HG02943 (cell line): Measurements from ENCODE around the gene PRXL2B.
"Not testable (repeated sequence)": the region's sequence is repeated elsewhere in the genome, so short reads cannot be mapped to it uniquely, and the experiment has no call there.

Source experiments
- ATAC-seq: cut with Tn5 transposase; IDR thresholded peaks from one replicate; pipeline ENCODE4 v1.9.1; 2021; ENCODE audit warnings: mild to moderate bottlenecking, low read depth, moderate library complexity; ENCODE audit not compliant: unreplicated experiment

The PRXL2B gene

GRCh38 chr1:2611031-2611501, 24.5 kb downstream of the PRXL2B start:
- no peak for ATAC-seq

- ATAC-seq, result no peak
These were observed 25.3 kb downstream of the PRXL2B start for GRCh38 chr1:2611621-2612437.

- no peak for ATAC-seq
These were observed 26.2 kb downstream of the PRXL2B start for GRCh38 chr1:2612591-2613365.

- no peak for ATAC-seq
These were observed 27.6 kb downstream of the PRXL2B start for GRCh38 chr1:2614145-2614544.

GRCh38 chr1:2617971-2618470, 31.4 kb downstream of the PRXL2B start:
- ATAC-seq, result no peak

- ATAC-seq, result no peak
These were observed 37.2 kb downstream of the PRXL2B start for GRCh38 chr1:2623571-2624337.

GRCh38 chr1:2624735-2625300, 38.2 kb downstream of the PRXL2B start:
- no peak for ATAC-seq

- no peak for ATAC-seq
These were observed 38.7 kb downstream of the PRXL2B start for GRCh38 chr1:2625311-2625710.

GRCh38 chr1:2625748-2626147, 39.2 kb downstream of the PRXL2B start:
- ATAC-seq, result not testable (repeated sequence)

GRCh38 chr1:2627746-2628145, 41.2 kb downstream of the PRXL2B start:
- no peak for ATAC-seq

- no peak for ATAC-seq
These were observed 41.8 kb downstream of the PRXL2B start for GRCh38 chr1:2628191-2628932.

- no peak for ATAC-seq
These were observed 42.5 kb downstream of the PRXL2B start for GRCh38 chr1:2628933-2629626.

GRCh38 chr1:2629627-2630497, 43.3 kb downstream of the PRXL2B start:
- ATAC-seq, result no peak

GRCh38 chr1:2630498-2631135, 44.0 kb downstream of the PRXL2B start:
- no peak for ATAC-seq

GRCh38 chr1:2631136-2632050, 44.8 kb downstream of the PRXL2B start:
- no peak for ATAC-seq

- no peak for ATAC-seq
These were observed 45.5 kb downstream of the PRXL2B start for GRCh38 chr1:2632051-2632430.
